H9 (cell line): ENCODE data around the gene TRPM3. TPM values are rescaled to one million over a fixed set of nuclear protein-coding genes. Genes with fewer than 3 reads are reported as not detected.

Experiments used
- DNase-seq: peaks from one replicate; pipeline ENCODE4 v3.0.0-alpha.2; 2017
- H2AFZ ChIP-seq: one replicate; pipeline ENCODE4 v1.6.1; 2013; ENCODE audit warnings: mild to moderate bottlenecking, low read length, control low read depth, moderate library complexity
- H2AK5ac ChIP-seq: 2 replicates; pipeline ENCODE4 v1.6.1; 2013; ENCODE audit warnings: low read length, control low read depth, mixed read lengths; ENCODE audit not compliant: insufficient read length
- H2BK120ac ChIP-seq: one replicate; pipeline ENCODE4 v1.6.1; 2013; ENCODE audit warnings: low read depth, mild to moderate bottlenecking, low read length, control low read depth, inconsistent platforms; ENCODE audit not compliant: poor library complexity, severe bottlenecking
- H2BK12ac ChIP-seq: 2 replicates; pipeline ENCODE4 v1.6.1; 2013; ENCODE audit warnings: low read length, control low read depth, mixed read lengths, low read depth; ENCODE audit not compliant: insufficient read length
- H2BK15ac ChIP-seq: 2 replicates; pipeline ENCODE4 v1.6.1; 2013; ENCODE audit warnings: low read depth, low read length, control low read depth
- H2BK20ac ChIP-seq: one replicate; pipeline ENCODE4 v1.6.1; 2013; ENCODE audit warnings: low read depth, mild to moderate bottlenecking, low read length, control low read depth, inconsistent platforms; ENCODE audit not compliant: poor library complexity, severe bottlenecking
- H2BK5ac ChIP-seq: 2 replicates; pipeline ENCODE4 v1.6.1; 2013; ENCODE audit warnings: low read length, control low read depth, mixed read lengths; ENCODE audit not compliant: insufficient read length
- H3K14ac ChIP-seq: 2 replicates; pipeline ENCODE4 v1.6.1; 2013; ENCODE audit warnings: low read length, control low read depth; ENCODE audit not compliant: insufficient read depth
- H3K18ac ChIP-seq: 2 replicates; pipeline ENCODE4 v1.6.1; 2013; ENCODE audit warnings: low read depth, mild to moderate bottlenecking, mixed read lengths, low read length, control low read depth; ENCODE audit not compliant: insufficient read length
- H3K23ac ChIP-seq: 2 replicates; pipeline ENCODE4 v1.6.1; 2013; ENCODE audit warnings: low read length, control low read depth, mixed read lengths, low read depth; ENCODE audit not compliant: insufficient read length
- H3K23me2 ChIP-seq: 2 replicates; pipeline ENCODE4 v1.6.1; 2013; ENCODE audit warnings: low read depth, mild to moderate bottlenecking, mixed read lengths, low read length, control low read depth; ENCODE audit not compliant: insufficient read length, poor library complexity, severe bottlenecking
- H3K27ac ChIP-seq: 2 replicates; pipeline ENCODE4 v1.5.1; 2013; ENCODE audit warnings: low read length, control low read depth, mixed read lengths, low read depth; ENCODE audit not compliant: insufficient read length
- H3K27me3 ChIP-seq: 2 replicates; pipeline ENCODE4 v1.6.1; 2013; ENCODE audit warnings: low read length, control low read depth, inconsistent platforms; ENCODE audit not compliant: insufficient read depth
- H3K4ac ChIP-seq: 2 replicates; pipeline ENCODE4 v1.6.1; 2013; ENCODE audit warnings: low read depth, mild to moderate bottlenecking, control low read depth, inconsistent platforms, low read length, moderate library complexity
- H3K4me1 ChIP-seq: 2 replicates; pipeline ENCODE4 v1.6.1; 2013; ENCODE audit warnings: low read length, control low read depth, inconsistent platforms; ENCODE audit not compliant: insufficient read depth
- H3K4me2 ChIP-seq: 2 replicates; pipeline ENCODE4 v1.6.1; 2013; ENCODE audit warnings: low read length, control low read depth, mixed read lengths; ENCODE audit not compliant: insufficient read length, insufficient read depth
- H3K56ac ChIP-seq: 2 replicates; pipeline ENCODE4 v1.6.1; 2013; ENCODE audit warnings: low read depth, mild to moderate bottlenecking, mixed read lengths, low read length, control low read depth; ENCODE audit not compliant: insufficient read length
- H3K79me1 ChIP-seq: 2 replicates; pipeline ENCODE4 v1.6.1; 2013; ENCODE audit warnings: low read depth, mild to moderate bottlenecking, moderate library complexity, low read length, control low read depth, inconsistent platforms; ENCODE audit not compliant: insufficient read depth, poor library complexity, severe bottlenecking
- H3K79me2 ChIP-seq: 2 replicates; pipeline ENCODE4 v1.6.1; 2013; ENCODE audit warnings: low read length, control low read depth, inconsistent platforms; ENCODE audit not compliant: insufficient read depth
- H3K9ac ChIP-seq: 2 replicates; pipeline ENCODE4 v1.6.1; 2013; ENCODE audit warnings: low read length, control low read depth, mixed read lengths; ENCODE audit not compliant: insufficient read length; ENCODE audit errors: extremely low read depth
- H3K9me3 ChIP-seq: one replicate; pipeline ENCODE4 v1.6.1; 2013; ENCODE audit warnings: low read depth, low read length, inconsistent platforms; ENCODE audit not compliant: control insufficient read depth
- H3T11ph ChIP-seq: one replicate; pipeline ENCODE4 v1.6.1; 2013; ENCODE audit warnings: mild to moderate bottlenecking, low read length, control low read depth, inconsistent platforms
- H4K20me1 ChIP-seq: one replicate; pipeline ENCODE4 v1.6.1; 2013; ENCODE audit not compliant: control insufficient read depth, insufficient read length, insufficient read depth
- H4K5ac ChIP-seq: 2 replicates; pipeline ENCODE4 v1.6.1; 2013; ENCODE audit warnings: low read depth, mild to moderate bottlenecking, mixed read lengths, low read length, control low read depth; ENCODE audit not compliant: insufficient read length
- H4K8ac ChIP-seq: replicated peaks from 2 replicates; pipeline ENCODE4 v1.6.1; 2013; ENCODE audit warnings: low read length, control low read depth, mixed read lengths, low read depth; ENCODE audit not compliant: insufficient read length
- H4K91ac ChIP-seq: 2 replicates; pipeline ENCODE4 v1.6.1; 2013; ENCODE audit warnings: low read depth, mild to moderate bottlenecking, moderate library complexity, mixed read lengths, low read length, control low read depth; ENCODE audit not compliant: insufficient read length
- H3K27ac Mint-ChIP-seq, 3 experiments: 2 replicates in 2 of 3; 3 replicates in 1 of 3; pipeline ENCODE4 v1.8.0; 2020 to 2021; ENCODE audit warnings: mixed read lengths in 3 of 3, mild to moderate bottlenecking in 1 of 3, moderate library complexity in 1 of 3
- H3K27me3 Mint-ChIP-seq: 2 replicates; pipeline ENCODE4 v1.8.0; 2021; ENCODE audit warnings: low read depth, mild to moderate bottlenecking, moderate library complexity, mixed read lengths
- H3K36me3 Mint-ChIP-seq, 3 experiments: 2 replicates in 2 of 3; 3 replicates in 1 of 3; pipeline ENCODE4 v1.8.0; 2020 to 2021; ENCODE audit warnings: low read depth in 3 of 3, mixed read lengths in 3 of 3; ENCODE audit not compliant: insufficient read depth in 1 of 3
- H3K4me1 Mint-ChIP-seq, 2 experiments: 2 replicates each; pipeline ENCODE4 v1.8.0; 2020; ENCODE audit warnings: mixed read lengths in 2 of 2
- H3K4me3 Mint-ChIP-seq, 2 experiments: 2 replicates in 1 of 2; 3 replicates in 1 of 2; pipeline ENCODE4 v1.8.0; 2020 to 2021; ENCODE audit warnings: mild to moderate bottlenecking in 2 of 2, mixed read lengths in 2 of 2, moderate library complexity in 1 of 2
- H3K9me3 Mint-ChIP-seq, 2 experiments: 2 replicates in 1 of 2; 3 replicates in 1 of 2; pipeline ENCODE4 v1.8.0; 2020; ENCODE audit warnings: mild to moderate bottlenecking in 2 of 2, mixed read lengths in 2 of 2, moderate library complexity in 1 of 2
- total RNA-seq: library from RNA; stranded (reverse); gene quantifications from 2 replicates; pipeline ENCODE4 v1.2.1, GENCODE V29; 2021
- TF ChIP-seq, protein P1 (sequence below): fragments of 200-600 bp; sonication (generic); conservative IDR thresholded peaks from 3 replicates; pipeline ENCODE4 v1.8.0; 2021; ENCODE audit warnings: antibody characterized with exemption, mild to moderate bottlenecking

Gene TRPM3
- total RNA-seq, 1 experiment from 2014 or later = 10.3 TPM

DNA sequence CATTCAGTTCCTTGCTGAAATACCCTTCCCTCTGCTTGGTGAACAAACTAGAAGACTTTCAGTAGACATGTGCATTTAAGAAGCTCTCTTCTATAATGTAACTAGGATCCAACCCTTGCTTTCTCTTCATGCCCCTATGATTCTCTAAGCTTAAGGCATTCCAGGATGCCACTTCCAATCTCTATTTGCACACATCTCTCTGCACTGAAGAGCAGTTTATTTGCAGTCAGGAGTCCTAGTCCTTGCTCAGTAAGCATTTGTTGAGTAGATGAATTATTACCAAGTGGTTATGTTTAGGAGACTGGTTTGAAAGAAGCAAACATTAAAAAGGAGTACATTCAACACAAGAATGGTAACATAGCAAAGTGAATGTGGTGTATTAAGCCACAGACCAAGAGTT lies 432.7 kb downstream of the TRPM3 start:
- TF ChIP-seq, protein P1, sequence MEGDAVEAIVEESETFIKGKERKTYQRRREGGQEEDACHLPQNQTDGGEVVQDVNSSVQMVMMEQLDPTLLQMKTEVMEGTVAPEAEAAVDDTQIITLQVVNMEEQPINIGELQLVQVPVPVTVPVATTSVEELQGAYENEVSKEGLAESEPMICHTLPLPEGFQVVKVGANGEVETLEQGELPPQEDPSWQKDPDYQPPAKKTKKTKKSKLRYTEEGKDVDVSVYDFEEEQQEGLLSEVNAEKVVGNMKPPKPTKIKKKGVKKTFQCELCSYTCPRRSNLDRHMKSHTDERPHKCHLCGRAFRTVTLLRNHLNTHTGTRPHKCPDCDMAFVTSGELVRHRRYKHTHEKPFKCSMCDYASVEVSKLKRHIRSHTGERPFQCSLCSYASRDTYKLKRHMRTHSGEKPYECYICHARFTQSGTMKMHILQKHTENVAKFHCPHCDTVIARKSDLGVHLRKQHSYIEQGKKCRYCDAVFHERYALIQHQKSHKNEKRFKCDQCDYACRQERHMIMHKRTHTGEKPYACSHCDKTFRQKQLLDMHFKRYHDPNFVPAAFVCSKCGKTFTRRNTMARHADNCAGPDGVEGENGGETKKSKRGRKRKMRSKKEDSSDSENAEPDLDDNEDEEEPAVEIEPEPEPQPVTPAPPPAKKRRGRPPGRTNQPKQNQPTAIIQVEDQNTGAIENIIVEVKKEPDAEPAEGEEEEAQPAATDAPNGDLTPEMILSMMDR = no peak
- Histone ChIP-seq H3K4me2 (no peak overlapping the region), H3K4ac (no peak overlapping the region), H3K23ac (no peak overlapping the region), H4K5ac (no peak overlapping the region), H4K20me1 (no peaks in the 10 kb centered on the region), H4K8ac (no peak overlapping the region), H4K91ac (no peak overlapping the region), H3K23me2 (no peaks in the 10 kb centered on the region), H3K14ac (no peak overlapping the region), H2AK5ac (no peak overlapping the region), H3K79me2 (no peaks in the 10 kb centered on the region), H2BK20ac (no peak overlapping the region), H2BK120ac (no peak overlapping the region), H3K79me1 (no peaks in the 10 kb centered on the region), H2BK12ac (no peak overlapping the region), H3K56ac (no peak overlapping the region), H3K4me1 (no peaks in the 10 kb centered on the region), H2BK15ac (no peak overlapping the region), H3K9ac (no peak overlapping the region), H3K18ac (no peak overlapping the region), H3T11ph (no peak overlapping the region), H3K27me3 (no peaks in the 10 kb centered on the region), H3K27ac (no peak overlapping the region), H2AFZ (no peak overlapping the region), H3K9me3 (no peaks in the 10 kb centered on the region), H2BK5ac (no peak overlapping the region)
- no peaks in the 10 kb centered on the region for H3K36me3 Mint-ChIP-seq
- H3K4me1 Mint-ChIP-seq = peaks cover 0 to 11% of the 10 kb centered on the region in 2 experiments; a peak in 2 of 4 replicates
- H3K9me3 Mint-ChIP-seq = no peaks in the 10 kb centered on the region
- H3K27ac Mint-ChIP-seq = no peak overlapping the region
- DNase-seq = no peak
- no peak overlapping the region for H3K4me3 Mint-ChIP-seq
- no peaks in the 10 kb centered on the region for H3K27me3 Mint-ChIP-seq
